NCI-H2081 (cell line): Measurements from ENCODE around the gene MCMBP.
A peak's percentile ranks its signal among the peaks of the same experiment; 100 is the strongest.
"Not testable (repeated sequence)": the region's sequence is repeated elsewhere in the genome, so short reads cannot be mapped to it uniquely, and the experiment has no call there.

Experiments
- DNase-seq, 2 experiments: peaks; one replicate each; lab custom pipeline; 2025; lab: John Stamatoyannopoulos, UW

The MCMBP gene

DNA sequence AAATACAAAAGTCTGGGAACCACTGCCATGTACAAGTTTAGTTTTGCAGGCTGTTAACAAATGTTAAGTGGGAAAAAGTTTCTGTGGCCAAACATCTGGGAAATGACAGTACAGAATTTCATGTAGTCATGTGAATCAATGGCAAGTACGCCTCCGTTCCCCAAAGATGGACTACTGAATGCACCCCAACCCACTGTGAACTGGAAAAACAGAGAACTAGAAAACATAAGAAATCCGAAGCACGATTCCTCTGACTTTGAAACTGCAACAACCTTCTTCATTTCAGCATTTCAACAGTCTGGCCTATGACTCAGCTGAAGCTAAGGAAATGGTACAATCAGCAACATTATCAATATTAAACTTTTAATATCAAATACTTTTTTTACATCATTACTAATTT, 41.8 kb downstream of the MCMBP start:
- no peak for DNase-seq

DNA sequence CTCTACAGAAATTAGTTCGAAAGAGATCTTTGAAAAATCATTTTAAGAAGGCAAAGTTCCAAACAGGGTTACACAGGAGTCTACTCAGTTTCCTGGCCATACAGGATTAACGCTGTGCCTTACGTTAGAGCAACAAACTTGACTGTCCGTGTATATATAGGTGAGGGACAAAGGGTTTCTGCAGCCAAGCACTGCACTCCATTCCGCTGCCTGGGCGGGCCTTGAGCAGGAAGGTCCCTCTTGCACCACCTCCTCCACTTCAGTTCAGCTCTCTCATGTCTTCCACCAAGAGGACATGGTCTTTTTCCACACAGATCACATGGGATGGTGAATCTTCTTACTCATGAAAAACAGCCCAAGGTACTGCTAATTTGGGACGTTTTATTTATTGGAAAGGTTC, 43.2 kb downstream of the MCMBP start:
- DNase-seq = no peak

DNA sequence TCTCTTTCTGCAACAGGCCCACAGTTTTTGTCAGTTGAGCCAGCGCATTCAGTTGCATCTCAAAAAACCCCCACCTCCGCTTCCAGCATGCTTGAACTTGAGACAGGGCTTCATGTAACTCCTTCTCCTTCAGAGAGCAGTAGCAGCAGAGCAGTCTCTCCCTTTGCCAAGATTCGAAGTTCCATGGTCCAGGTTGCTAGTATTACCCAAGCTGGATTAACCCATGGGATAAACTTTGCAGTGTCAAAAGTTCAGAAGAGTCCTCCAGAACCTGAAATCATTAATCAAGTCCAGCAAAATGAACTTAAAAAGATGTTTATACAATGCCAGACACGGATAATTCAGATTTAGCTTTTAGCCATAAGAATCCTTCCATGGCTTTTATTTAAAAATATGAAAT, 45.2 kb downstream of the MCMBP start:
- no peak for DNase-seq

DNA sequence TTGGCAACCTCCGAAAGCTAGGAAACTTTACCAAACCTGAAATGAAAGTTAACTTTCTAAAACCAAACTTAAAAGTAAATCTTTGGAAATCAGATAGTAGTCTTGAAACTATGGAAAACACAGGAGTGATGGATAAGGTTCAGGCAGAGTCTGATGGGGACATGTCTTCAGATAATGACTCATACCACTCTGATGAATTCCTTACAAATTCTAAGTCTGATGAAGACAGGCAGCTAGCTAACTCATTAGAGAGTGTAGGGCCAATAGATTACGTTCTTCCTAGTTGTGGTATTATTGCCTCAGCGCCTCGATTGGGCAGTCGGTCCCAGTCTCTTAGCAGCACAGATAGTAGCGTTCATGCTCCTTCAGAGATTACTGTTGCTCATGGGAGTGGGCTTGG, 45.9 kb downstream of the MCMBP start:
- DNase-seq = no peak

DNA sequence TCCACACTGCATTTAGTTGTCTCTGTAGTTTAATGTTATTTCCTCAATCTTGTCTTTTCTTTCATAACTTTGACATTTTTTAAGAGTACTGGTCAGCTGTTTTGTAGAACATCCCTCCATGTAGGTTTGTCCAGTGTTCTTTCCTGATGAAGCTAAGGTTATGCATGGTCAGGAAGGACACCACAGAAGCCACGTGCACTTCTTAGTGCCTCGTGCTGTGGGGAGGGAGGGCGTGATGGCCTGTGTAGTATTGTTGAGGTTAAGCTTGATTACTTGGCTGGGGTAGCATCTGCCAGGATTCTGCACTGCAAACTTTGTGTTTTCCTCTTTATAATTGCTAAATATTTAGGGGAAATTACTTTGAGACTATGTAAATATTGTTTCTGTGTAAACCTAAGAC, 48.3 kb downstream of the MCMBP start:
- no peak for DNase-seq

DNA sequence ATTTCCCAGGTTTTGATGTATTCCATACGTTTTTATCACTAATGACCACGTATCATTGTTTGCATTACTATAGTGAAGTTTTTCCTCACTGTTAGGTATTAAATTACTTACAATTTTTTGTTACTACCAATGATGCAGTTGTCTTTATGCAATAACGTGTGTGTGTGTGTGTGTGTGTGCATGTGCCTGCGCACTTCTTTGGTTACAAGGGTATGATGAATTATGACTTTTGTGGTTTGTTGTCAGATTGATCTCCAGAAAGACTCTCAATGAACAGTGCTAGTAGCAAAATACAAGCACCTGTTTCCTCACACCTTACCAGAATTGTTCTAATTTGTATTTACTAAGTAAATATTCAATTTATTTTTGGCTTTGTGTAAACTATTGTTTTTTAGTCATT, 51.5 kb downstream of the MCMBP start:
- peak in 1 of 2 experiments; percentile 37 for DNase-seq

DNA sequence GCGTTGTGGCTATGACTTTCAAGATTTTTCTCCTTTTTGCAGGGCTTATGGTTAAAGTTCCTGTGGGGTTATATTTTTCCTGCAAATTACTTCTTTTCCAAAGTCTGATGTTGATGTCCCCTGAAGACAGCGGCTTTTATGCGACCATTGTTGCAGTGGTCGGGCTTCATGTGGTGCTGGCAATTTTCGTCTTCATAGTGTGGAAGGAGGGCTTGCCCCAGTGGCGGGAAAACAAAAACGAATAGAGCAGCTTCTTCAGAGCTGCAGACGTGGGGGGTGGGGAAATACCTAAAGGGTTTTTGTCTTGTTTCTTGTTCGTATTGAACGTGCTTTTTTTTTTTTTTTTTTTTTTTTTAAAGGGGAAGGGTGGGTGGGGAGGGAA, 53.8 kb downstream of the MCMBP start:
- no peak for DNase-seq

DNA sequence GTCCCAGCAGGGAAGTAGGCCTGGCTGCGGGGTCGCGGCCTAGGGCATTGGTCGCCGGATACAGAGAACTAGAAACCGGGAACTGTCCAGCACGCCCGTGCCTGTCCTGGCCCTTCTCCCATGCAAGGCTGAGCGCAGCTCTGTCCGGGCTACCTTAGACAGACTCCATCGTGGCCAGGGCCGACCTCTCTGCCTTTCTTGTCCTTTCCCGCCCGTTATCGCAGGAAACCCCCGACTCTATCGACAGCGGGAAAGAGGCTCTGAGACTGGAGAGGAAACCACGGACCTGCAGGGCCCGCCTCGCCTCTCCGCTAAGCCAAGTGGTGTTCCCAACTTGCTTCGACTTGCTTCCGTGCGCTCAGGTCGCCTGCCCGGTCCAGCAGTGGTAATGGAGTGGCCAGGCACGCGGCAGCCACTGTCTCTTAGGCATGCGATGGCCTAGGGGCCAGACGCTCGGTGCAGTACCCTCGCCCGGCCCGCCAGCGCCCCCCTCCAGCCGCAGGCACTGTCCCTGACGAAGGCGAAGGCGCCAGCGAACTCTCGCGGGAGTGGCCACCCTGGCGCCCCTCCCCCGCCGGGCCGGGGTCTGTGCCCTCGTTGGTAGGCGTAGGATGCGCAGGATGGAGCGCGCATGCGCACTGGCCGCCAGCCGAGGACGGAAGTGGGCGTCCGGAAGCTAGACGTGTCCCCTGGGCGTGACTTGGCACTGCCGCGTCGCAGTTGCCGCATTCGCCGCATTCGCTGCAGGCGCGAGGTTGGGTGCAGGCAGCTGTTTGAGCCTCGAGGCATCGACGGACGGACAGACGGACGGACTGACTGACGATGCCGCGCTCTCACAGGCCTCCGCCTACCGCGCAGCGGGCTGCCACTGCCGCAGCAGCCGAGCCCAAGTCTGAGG, 54.4 kb downstream of the MCMBP start:
- no peak for DNase-seq

DNA sequence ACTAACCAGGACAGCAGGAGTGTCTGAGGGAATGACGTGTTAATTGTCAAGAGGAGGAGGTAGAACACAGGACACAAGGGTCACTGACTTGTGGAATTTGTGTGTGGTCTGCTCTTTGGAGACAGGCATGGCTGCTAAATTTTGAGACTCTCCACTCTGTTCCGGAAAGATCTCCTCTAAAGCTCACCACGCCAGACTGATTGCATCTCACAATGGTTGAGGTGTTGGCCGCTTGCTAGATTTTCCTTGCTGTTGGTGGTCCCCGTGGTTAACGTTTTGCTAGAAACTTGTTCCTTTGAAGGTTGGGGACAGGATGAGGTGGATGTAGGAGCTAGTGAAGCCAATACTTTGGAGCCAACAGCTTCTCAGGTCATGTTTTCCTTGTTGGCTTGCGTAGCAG, 57.0 kb downstream of the MCMBP start:
- DNase-seq = no peak

DNA sequence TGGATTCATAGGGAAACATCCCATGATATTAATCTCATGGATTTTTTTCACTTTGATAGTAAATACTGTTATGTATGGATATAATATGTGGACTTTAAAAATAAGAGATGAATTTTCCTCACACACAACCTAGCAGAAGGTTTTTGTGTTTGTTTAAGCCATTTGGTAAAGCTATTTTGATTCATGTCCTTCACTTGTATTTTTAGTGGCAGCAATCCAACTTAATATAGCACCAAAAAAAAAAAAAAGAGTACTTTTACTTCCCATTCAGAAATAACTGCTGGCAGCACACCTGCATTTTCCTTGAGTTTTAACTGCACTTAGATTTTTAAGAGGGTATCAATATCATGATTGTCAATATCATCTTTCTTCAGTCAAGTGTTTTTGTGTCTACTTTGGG, 60.0 kb downstream of the MCMBP start:
- DNase-seq = no peak

DNA sequence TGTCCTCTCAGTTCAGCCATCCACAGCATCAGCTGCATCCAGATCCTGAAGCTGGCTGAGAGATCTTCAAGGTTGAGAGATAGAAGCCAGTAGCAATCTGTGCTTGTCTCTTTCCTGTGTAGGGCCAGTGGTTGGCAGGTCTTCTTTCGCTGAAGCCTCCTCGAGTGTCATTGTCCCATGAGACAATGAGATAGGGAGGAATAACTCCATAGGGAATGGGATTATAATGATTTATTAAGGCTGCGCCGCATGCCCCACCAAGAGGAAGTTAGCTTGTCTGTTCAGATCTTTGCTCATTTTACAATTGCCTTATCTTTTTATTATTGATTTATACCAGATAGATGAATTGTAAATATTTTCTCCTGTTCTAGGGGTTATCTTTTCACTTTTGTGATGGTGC, 61.5 kb downstream of the MCMBP start:
- DNase-seq = no peak

DNA sequence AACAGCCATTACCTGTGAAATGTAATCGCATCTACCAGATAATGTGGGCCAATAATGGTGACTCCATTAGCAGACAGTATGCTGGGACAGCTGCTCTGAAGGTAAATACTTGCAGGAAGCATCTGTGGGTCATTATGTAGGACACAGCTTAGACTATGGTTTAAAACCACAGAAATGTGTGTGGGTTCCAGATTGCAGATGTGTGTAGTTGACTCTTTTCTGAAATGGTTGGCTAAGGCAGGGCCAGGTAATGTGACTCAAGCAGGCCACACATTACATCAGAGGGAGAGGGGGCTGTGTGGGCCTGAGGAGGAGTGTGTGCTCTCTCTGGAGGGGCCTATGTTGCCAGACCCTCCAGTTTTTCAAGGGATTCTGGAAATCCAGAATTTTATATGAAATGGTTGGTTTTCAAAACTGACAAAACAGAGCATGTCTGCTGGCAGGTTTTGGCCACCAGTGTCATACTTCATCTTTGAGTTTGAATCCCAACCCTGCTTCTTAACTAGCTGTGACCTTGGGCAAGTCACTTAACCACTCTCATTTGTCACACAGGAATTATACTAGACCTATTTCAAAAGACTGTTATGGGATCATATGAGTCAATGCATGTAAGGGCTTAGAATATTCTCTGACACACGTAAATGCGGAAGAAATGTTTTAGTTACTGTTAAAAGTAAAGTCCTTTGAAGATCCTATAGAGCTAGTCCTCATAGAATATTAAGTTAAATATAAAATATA, 64.5 kb downstream of the MCMBP start:
- DNase-seq = peak in 1 of 2 experiments; percentile 66

DNA sequence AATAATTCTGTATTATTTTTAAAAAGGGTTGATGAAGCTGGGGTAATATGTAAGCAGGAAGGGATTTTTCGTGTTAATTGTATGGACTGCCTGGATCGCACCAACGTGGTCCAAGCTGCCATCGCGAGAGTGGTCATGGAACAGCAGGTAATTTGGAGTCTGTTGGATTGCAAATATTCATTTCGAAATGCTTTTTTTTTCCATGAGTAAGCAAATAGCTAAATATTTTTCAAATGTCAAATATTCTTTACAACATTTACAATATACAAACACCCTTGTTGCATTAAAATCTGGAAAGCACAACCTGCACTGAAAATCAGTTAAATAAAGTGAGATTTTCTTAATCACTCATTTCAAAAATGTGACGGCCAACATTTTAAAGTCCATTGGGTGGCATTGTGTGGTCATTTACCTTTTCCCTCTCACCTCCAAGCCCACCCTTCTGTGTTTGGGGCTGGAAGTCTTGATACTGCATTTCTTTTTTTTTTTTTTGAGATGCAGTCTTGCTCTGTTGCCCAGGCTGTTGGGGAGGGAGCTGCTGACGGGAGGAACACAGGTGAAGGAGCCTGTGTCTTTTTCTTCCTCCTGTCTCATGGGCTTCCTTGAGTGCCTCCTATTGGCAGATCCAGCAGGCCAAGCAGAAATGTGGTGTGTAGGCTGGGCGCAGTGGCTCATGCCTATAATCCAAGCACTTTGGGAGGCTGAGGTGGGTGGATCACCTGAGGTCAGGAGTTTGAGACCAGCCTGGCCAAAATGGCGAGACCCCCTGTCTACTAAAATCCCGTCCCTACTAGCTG, 66.1 kb downstream of the MCMBP start:
- no peak for DNase-seq

DNA sequence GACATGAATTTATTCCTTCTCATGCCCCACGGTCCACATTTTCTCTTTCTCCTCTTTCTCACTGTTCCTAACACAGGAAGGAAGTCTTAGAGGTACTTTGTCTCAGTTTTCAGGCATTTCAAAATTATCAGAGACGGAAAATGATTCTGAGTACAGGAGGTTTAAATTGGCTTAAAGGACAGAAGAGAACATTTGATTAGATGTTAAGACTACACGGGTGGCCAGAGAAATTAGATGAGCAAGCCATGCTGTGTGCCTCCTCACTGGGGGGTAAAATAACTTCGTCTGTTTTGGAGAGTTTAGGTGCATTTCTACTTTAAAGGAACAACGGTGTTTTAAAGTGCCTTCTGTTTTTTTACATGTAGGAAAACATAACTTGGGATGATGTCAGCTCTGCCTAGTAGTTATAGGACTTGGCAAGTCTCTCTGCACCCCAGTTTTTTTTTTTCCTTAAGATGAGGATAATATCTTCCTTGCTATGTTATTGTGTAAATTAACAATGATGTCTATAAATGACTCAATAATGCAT, 66.9 kb downstream of the MCMBP start:
- no peak for DNase-seq

DNA sequence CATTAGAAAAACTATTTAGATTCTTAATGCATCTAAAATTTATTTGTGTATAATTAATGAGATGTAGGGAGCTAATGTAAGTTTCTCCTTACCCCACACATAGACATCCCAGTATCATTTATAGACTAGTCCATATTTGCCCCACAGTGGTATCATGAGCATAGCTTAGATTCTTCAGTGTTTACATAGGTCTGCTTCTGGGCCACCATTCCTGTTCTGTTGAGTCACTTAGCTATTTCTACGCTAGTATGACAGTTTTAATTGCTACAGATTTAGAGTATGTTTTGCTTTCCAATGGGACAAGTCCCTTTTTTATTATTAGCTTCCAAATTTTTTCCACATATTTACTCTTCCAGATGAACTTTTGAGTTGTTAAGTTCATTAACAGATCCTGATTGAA, 69.4 kb downstream of the MCMBP start:
- no peak for DNase-seq

DNA sequence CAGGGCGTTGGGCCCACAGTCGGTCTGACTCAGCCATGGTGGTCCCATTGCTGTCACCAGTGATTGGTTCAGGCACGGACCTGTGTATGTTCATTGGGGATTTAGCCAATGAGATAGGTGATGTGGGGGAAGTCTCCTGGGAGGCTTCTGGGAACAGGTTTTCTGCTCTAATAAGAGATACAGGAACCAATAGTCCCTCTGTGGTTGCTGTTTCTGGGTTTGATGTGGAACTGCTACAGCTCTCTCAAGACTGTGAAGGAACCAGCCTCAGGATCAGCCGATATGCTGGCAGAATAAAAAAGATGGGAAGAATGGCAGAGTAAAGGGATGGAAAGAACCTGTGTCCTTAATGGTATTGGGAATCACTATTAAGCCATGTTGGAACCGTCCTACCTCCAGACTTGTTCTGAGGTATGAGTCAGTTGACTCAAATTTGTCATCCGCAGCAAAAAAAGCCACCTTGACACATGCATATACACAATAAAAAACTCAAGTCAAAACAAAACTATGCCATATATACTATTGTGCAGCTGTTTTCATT, 70.6 kb downstream of the MCMBP start:
- peak in 1 of 2 experiments; percentile 4 for DNase-seq

DNA sequence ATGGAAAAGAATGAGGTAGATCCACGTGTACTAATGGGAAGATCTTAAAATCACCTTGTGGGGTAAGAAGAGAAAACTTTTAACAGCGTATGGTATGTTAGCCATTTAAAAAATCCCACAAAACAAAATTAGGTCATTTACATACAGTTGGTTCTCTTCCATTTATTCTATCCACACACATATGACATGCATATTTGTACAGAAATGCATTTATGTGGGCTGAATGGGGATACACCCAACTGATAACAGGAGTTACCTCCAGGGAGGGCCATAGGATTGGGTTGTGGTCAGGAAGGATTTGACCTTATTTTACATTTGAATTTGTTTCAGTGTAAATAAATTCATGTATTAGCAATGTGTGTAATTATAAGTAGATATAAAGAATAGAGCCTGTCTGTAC, 71.5 kb downstream of the MCMBP start:
- no peak for DNase-seq

DNA sequence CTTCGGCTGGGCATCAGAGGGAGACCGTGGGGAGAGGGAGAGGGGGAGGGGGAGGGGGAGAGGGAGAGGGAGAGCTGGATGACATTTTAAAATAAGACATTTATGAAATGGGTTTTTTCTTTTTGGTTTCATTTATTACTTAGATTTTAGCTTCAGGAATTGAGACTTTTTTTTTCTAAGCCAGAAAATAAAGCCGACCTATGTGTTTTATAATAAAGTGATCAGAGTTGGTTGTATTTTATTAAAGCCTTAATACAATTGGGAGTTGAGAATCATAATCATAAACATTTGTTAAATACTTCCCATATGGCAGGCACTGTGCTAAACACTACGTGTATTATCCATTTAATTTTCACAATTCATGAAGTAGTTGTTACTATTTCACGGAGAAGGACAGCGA, 76.6 kb downstream of the MCMBP start:
- DNase-seq = no peak

DNA sequence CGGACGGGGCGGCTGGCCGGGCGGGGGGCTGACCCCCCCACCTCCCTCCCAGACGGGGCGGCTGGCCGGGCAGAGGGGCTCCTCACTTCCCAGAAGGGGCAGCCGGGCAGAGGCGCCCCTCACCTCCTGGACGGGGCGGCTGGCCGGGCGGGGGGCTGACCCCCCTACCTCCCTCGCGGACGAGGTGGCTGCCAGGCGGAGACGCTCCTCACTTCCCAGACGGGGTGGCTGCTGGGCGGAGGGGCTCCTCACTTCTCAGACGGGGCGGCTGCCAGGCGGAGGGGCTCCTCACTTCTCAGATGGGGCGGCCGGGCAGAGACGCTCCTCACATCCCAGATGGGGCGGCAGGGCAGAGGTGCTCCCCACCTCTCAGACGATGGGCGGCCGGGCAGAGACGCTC, 77.5 kb downstream of the MCMBP start:
- not testable (repeated sequence) for DNase-seq

DNA sequence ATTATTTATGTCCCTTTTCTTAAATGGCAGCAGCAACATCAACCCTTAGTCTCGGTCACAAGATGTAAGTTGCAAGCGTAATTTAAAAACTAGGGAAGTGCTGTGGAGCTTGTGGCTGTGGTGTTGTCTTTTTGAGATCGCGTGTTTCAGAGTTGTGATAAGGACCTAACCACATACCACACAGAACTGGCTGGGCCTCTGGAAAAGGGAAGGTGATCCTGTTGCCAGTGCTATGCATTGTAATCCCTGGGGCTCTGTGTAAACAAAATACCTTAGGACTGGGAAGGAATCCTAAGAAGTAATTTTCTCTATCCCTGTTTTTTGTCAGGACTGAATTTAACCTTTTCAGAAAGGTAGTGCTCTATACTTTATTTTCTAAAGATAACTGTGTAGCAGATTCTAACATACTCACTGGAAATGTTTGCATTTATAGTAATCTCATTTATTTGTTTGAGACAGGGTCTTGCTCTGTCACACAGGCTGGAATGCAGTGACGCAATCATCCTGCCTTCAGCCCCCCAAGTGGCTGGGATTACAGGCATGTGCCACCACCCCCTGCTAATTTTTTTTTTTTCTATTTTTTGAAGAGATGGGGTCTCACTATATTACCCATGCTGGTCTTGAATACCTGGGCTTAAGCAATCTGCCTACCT, 86.4 kb downstream of the MCMBP start:
- no peak for DNase-seq

DNA sequence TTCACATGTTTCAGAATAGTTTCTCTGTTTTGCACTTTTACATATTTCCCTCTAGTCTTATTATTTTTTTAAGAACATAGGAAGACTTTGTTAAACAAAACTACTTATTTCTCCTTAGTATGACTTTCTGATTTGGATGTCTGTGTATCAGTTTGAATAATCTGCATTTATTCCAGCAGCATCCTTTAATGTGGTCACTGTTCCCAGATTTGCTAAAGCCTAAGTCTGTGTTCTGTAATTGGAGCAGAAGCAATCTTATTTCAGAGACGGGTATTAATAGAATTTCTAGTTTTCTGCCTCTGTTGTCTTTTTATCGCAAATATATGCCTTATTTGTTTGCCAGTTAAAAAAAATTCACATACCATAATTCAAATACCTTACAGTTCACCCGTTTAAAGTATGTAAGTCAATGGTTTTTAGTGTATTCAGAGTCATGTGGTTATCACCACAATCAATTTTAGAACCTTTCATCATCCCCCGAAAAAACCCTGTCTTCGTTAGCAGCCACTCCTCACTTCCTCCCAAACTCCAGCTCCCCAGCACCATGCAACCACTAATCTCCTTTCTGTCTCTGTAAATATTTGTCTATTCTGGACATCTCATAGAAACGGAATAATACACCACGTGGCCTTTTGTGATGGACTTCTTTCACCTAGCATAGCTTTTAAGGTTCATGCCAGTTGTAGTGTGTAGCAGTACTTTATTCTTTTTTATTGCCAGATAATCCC, 88.1 kb downstream of the MCMBP start:
- peak in 1 of 2 experiments; percentile 26 for DNase-seq
